T-helper 17 cell (primary cell): Measurements from ENCODE around the gene PRKCH. TPM values are rescaled to one million over a fixed set of nuclear protein-coding genes. Genes with fewer than 3 reads are reported as not detected.

Experiments
- ATAC-seq: fragments of 150-1000 bp; cut with Tn5 transposase; 2 replicates; pipeline ENCODE4 v1.10.0; 2021; ENCODE audit warnings: mild to moderate bottlenecking, moderate library complexity
- DNase-seq, 3 donors: peaks; one replicate each; pipeline versions ENCODE4 v3.0.0 to v3.0.0-alpha.2; 2020 to 2021
- H3K9me3 ChIP-seq: one replicate; pipeline ENCODE4 v1.7.0; 2013; ENCODE audit warnings: low read length, mild to moderate bottlenecking; ENCODE audit not compliant: control insufficient read depth, poor library complexity, severe bottlenecking
- H3K27ac Mint-ChIP-seq: one replicate; pipeline ENCODE4 v1.8.0; 2022; ENCODE audit warnings: mild to moderate bottlenecking, moderate library complexity, mixed read lengths
- H3K27me3 Mint-ChIP-seq: one replicate; pipeline ENCODE4 v1.8.0; 2022; ENCODE audit warnings: mixed read lengths
- H3K36me3 Mint-ChIP-seq: one replicate; pipeline ENCODE4 v1.8.0; 2022; ENCODE audit warnings: low read depth, mixed read lengths
- H3K4me1 Mint-ChIP-seq: one replicate; pipeline ENCODE4 v1.8.0; 2022; ENCODE audit warnings: mild to moderate bottlenecking, mixed read lengths
- H3K4me3 Mint-ChIP-seq: one replicate; pipeline ENCODE4 v1.8.0; 2022; ENCODE audit warnings: mild to moderate bottlenecking, moderate library complexity, mixed read lengths
- total RNA-seq, 4 donors: library from RNA in 2 of 4; stranded (reverse) in 2 of 4; gene quantifications; one replicate each; pipeline ENCODE4 v1.2.3 and lab custom pipeline; 2022 to 2026

PRKCH gene
- total RNA-seq, 2 donors from 2014 or later: 328 to 342 TPM

DNA sequence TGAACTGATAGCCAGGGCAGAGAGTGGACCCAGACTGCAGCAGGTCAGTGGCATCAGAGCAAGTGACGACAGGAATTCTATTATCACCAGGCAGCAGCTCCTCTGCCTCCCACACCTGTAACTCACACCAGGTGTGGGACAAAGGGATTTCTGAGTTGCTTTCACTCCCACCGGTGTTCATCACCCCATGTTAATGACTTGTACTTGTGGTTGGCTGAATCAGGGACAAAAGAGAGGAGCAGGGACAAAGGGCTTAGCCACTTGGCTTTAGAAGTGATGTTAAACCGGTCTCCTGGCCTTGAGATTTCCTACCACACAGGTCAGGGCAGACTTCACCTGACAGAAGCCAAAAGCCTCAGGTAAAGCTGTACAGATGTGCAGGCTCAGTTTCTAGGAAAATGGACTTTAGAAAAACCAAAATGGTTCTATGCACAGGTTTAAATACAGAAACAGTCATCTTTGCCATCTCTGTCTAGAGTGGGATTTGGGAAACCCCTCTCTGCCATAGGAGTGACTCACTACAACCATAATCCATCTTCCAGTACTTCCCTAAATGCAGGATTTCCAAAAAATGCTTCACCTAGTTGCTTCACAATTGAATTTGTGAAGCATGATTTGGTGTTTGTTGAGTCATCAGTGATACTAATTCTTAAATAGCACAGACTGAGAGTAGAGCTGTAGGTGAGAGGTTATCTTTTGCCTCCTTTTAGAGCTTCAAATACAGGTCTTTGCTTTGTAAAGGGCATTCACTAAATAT, 158.5 kb downstream of the PRKCH start:
- Mint-ChIP-seq H3K4me1 (peaks cover 52% of the 10 kb centered on the region), H3K27ac (peak overlapping the region; percentile 95), H3K4me3 (peak overlapping the region; percentile 82), H3K36me3 (peaks cover 8% of the 10 kb centered on the region), H3K27me3 (no peaks in the 10 kb centered on the region)
- ATAC-seq (no peak), DNase-seq (no peak)
- no peaks in the 10 kb centered on the region for H3K9me3 ChIP-seq

DNA sequence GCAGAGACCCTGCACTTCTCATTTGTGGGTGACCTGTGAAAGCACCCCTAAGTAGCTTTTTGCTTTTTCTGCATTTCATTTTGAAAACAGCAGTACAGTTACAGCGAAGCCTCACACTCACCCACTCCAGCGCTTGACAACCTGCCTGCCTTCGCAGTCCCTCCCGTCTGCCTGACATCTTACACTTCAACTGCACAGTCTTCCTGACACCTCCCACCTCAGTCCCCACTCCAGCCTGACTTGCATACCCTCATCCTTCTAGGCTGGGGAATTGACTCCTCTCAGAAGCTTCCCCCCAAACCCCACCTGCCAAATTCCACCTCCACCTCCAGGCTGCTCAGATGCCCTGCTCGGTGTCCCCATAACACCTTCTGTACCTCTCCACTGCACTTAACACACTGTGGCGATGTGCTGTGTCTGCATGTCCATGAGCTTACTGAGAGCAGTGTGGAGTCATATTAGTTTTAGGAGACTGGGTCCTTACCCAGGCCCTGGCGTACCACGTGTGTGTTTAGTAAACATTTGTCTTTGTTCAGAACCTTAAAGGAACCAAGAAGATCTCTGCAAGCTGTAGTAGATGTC, 159.4 kb downstream of the PRKCH start:
- ATAC-seq: no peak
- peaks cover 8% of the 10 kb centered on the region for H3K36me3 Mint-ChIP-seq
- H3K27me3 Mint-ChIP-seq: no peaks in the 10 kb centered on the region
- no peak for DNase-seq
- peak overlapping the region; percentile 95 for H3K27ac Mint-ChIP-seq
- peaks cover 51% of the 10 kb centered on the region for H3K4me1 Mint-ChIP-seq
- H3K4me3 Mint-ChIP-seq: peak overlapping the region; percentile 71
- H3K9me3 ChIP-seq: no peaks in the 10 kb centered on the region

DNA sequence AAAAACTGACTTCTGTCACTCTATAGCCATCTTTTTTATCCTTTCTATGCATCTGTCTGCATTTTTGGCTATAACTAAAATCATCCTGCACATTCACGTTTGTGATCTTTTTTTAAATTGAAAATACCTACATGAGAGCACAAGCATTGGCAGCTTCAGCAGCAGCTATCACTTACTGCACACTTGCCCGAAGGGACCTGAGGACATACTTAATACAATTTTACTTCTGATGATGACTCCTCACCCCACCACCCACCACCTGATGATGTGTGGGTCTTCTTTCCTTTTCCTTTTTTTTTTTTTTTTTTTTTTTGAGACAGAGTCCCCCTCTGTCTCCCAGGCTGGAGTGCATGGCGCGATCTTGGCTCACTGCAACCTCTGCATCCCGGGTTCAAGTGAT, 160.3 kb downstream of the PRKCH start:
- Mint-ChIP-seq H3K4me1 (peaks cover 44% of the 10 kb centered on the region), H3K4me3 (no peak overlapping the region), H3K27ac (peak overlapping the region; percentile 95), H3K36me3 (peaks cover 8% of the 10 kb centered on the region), H3K27me3 (no peaks in the 10 kb centered on the region)
- no peaks in the 10 kb centered on the region for H3K9me3 ChIP-seq
- DNase-seq: no peak
- ATAC-seq: no peak

GRCh38 chr14:61482348-61483206, 161.2 kb downstream of the PRKCH start:
- ATAC-seq (no peak), DNase-seq (no peak)
- Mint-ChIP-seq H3K27me3 (no peaks in the 10 kb centered on the region), H3K4me1 (peaks cover 44% of the 10 kb centered on the region), H3K36me3 (peaks cover 11% of the 10 kb centered on the region), H3K4me3 (no peak overlapping the region), H3K27ac (peak overlapping the region; percentile 95)
- H3K9me3 ChIP-seq: no peaks in the 10 kb centered on the region

GRCh38 chr14:61483476-61483875, 162.1 kb downstream of the PRKCH start:
- Mint-ChIP-seq H3K27me3 (no peaks in the 10 kb centered on the region), H3K4me3 (no peak overlapping the region), H3K4me1 (peaks cover 37% of the 10 kb centered on the region), H3K36me3 (peaks cover 10% of the 10 kb centered on the region), H3K27ac (peak overlapping the region; percentile 95)
- no peak for ATAC-seq
- H3K9me3 ChIP-seq: no peaks in the 10 kb centered on the region
- DNase-seq: no peak

DNA sequence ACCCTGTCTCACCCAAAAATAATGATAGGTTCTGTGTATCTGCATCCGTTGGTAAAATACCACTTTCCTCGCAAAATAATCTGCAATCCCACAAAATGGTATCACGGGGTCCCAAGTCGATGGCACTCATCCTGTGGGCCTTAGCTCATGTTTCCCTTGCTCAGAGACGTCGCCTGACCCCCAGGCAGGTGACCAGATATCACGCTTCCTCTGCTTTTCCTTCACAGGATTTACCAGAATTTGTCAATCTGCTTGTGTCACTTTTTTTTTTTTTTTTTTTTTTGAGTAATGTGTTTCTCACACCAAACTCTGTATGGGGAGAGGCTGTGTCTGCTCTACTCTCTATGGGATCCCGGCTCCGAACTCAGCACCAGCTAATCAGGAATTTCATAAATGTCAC, 162.7 kb downstream of the PRKCH start:
- H3K27ac Mint-ChIP-seq: peak overlapping the region; percentile 95
- H3K27me3 Mint-ChIP-seq: no peaks in the 10 kb centered on the region
- H3K36me3 Mint-ChIP-seq: peaks cover 8% of the 10 kb centered on the region
- H3K4me1 Mint-ChIP-seq: peaks cover 35% of the 10 kb centered on the region
- DNase-seq (no peak), ATAC-seq (no peak)
- no peak overlapping the region for H3K4me3 Mint-ChIP-seq
- no peaks in the 10 kb centered on the region for H3K9me3 ChIP-seq

GRCh38 chr14:61484826-61485584, 163.6 kb downstream of the PRKCH start:
- Mint-ChIP-seq H3K27me3 (no peaks in the 10 kb centered on the region), H3K4me1 (peaks cover 29% of the 10 kb centered on the region), H3K27ac (peak overlapping the region; percentile 60), H3K4me3 (no peak overlapping the region), H3K36me3 (peaks cover 8% of the 10 kb centered on the region)
- ATAC-seq (no peak), DNase-seq (no peak)
- H3K9me3 ChIP-seq: no peaks in the 10 kb centered on the region

GRCh38 chr14:61485661-61486060, 164.3 kb downstream of the PRKCH start:
- no peak for ATAC-seq
- no peak overlapping the region for H3K4me3 Mint-ChIP-seq
- no peaks in the 10 kb centered on the region for H3K27me3 Mint-ChIP-seq
- DNase-seq: no peak
- peak overlapping the region; percentile 86 for H3K27ac Mint-ChIP-seq
- H3K9me3 ChIP-seq: no peaks in the 10 kb centered on the region
- peaks cover 7% of the 10 kb centered on the region for H3K36me3 Mint-ChIP-seq
- peaks cover 23% of the 10 kb centered on the region for H3K4me1 Mint-ChIP-seq

- no peak for DNase-seq
Observed at GRCh38 chr14:61486930-61487495, 165.6 kb downstream of the PRKCH start.

DNA sequence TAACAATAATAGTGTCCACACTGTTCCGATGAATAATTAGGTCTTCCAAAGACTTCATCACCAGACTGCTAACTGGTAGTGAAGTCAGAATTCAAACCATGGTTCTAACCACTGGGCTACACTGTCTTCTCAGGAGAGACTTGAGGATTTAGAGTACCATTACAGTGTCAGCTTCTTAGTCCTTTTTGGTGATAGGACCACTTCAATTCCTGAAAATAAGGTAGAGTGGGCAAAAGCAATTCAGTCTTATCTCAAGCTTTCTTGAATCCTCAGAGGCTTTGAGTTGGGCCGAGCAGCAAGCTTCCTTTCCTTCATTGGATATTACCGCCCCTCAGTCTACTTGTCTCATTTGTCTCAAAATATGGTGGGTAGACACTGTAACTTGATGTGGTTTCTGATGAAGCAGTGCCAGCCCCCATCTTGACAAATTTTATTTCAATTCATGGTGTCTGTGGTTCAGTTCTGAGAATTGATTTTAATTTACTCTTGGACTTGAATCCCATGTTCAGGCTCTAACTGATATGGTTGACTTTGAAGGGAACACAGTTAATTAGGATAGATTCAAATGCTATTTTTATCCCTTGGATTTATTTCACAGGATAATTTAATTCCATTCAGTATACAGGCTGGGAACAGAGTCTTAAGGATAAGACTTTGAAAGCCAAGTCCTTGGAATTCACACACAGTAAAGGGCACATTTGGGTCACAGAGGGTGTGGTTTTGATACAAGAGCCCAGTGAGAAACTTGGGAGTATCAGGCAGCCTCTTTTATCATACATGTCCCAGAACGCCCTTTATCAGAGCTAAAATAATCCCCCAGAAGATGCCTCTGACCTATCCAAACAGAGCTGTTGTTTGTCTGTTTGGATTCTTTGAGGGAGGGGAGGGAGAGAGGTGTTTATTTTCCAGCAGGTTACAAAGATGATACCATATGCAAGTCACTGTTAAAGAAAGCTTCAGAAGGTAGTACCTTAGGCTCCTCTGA, 167.3 kb downstream of the PRKCH start:
- no peaks in the 10 kb centered on the region for H3K27me3 Mint-ChIP-seq
- H3K9me3 ChIP-seq: no peaks in the 10 kb centered on the region
- H3K4me3 Mint-ChIP-seq: no peak overlapping the region
- H3K27ac Mint-ChIP-seq: peak overlapping the region; percentile 86
- H3K4me1 Mint-ChIP-seq: peaks cover 11% of the 10 kb centered on the region
- DNase-seq: no peak
- ATAC-seq: no peak
- H3K36me3 Mint-ChIP-seq: peaks cover 3% of the 10 kb centered on the region

More at GRCh38 chr14:61486930-61487495, 165.6 kb downstream of the PRKCH start:
- no peaks in the 10 kb centered on the region for H3K27me3 Mint-ChIP-seq
- H3K27ac Mint-ChIP-seq: peak overlapping the region; percentile 86
- no peak for ATAC-seq
- H3K4me3 Mint-ChIP-seq: no peak overlapping the region
- H3K9me3 ChIP-seq: no peaks in the 10 kb centered on the region
- H3K36me3 Mint-ChIP-seq: peaks cover 3% of the 10 kb centered on the region
- peaks cover 19% of the 10 kb centered on the region for H3K4me1 Mint-ChIP-seq

- no peaks in the 10 kb centered on the region for H3K9me3 ChIP-seq
- peaks cover 11% of the 10 kb centered on the region for H3K4me1 Mint-ChIP-seq
- no peaks in the 10 kb centered on the region for H3K27me3 Mint-ChIP-seq
- peaks cover 3% of the 10 kb centered on the region for H3K36me3 Mint-ChIP-seq
- H3K4me3 Mint-ChIP-seq: no peak overlapping the region
- ATAC-seq: no peak
- H3K27ac Mint-ChIP-seq: peak overlapping the region; percentile 86
- no peak for DNase-seq
Observed at GRCh38 chr14:61489512-61489911, 168.1 kb downstream of the PRKCH start.

DNA sequence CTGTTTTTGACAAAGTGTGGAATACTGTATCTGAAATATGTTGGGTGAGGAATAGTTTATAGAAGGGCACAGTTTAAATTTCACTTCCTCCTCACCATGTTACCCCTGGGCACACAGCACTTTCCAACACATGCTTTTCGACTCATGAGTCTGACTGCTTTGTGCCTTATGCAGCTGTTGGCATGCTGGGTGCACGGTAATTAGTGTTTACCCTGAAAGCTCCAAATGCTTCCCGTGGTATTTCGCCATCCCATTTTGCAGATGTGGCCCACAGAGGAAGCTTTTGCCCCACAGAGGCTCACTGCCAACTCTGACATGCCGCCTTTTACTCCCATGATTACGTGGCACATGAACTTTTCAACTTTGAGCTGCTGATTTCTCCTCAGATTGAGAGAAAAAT, 168.6 kb downstream of the PRKCH start:
- no peak for ATAC-seq
- DNase-seq: no peak
- H3K27ac Mint-ChIP-seq: peak overlapping the region; percentile 86
- no peaks in the 10 kb centered on the region for H3K27me3 Mint-ChIP-seq
- H3K36me3 Mint-ChIP-seq: peaks cover 3% of the 10 kb centered on the region
- H3K4me1 Mint-ChIP-seq: peaks cover 12% of the 10 kb centered on the region
- no peaks in the 10 kb centered on the region for H3K9me3 ChIP-seq
- no peak overlapping the region for H3K4me3 Mint-ChIP-seq
